Measurements from ENCODE around the gene BLM.

DNA sequence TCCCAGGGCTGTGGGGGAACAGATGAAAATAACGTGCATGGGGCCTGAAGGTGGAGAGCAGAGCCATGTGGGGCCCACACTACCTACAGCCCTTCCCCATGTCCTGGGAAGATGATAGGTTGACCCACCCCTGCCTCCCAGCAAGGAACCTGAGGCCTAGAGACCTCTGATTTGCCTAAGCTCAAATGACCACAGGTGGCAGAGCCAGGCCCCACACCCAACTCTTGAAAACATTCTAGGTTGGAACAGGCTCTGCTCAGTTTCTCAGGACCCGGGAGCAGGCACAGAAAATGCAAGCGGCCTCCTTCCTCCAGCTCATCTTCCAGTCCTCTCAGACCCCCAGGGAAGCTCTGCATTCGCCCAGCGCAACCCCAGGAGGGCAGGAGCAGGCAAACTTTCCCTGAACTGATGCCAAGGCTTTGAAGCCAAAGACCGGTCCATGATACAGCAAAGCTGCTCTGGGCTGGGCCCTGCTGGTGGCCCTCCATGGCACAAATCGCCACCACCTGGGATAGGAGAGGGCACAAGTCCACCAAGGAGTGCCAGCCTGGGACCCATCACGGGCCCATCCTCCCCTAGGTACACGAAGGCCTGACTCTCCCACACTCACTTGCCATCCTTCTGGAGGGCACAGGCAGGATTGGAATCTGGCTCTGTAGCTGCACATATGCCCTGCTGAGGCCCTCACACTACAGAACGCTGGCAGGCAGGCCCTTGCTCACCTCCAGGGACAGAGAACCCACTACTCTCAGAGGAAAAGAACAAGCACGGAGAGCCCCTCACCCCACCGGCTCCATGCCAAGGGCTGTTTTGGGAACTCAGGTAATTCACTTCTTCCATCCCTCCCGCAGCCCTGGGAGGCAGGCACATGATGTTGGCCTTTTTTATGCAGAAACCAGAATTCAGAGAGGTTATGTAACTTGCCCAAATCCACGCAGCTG, 100.2 kb downstream of the BLM start:
- TF ChIP-seq, protein P1, sequence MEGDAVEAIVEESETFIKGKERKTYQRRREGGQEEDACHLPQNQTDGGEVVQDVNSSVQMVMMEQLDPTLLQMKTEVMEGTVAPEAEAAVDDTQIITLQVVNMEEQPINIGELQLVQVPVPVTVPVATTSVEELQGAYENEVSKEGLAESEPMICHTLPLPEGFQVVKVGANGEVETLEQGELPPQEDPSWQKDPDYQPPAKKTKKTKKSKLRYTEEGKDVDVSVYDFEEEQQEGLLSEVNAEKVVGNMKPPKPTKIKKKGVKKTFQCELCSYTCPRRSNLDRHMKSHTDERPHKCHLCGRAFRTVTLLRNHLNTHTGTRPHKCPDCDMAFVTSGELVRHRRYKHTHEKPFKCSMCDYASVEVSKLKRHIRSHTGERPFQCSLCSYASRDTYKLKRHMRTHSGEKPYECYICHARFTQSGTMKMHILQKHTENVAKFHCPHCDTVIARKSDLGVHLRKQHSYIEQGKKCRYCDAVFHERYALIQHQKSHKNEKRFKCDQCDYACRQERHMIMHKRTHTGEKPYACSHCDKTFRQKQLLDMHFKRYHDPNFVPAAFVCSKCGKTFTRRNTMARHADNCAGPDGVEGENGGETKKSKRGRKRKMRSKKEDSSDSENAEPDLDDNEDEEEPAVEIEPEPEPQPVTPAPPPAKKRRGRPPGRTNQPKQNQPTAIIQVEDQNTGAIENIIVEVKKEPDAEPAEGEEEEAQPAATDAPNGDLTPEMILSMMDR (IDR thresholded peaks at IDR 0.05; ENCODE audit: low read depth, low read length) = no peak
- TF ChIP-seq, protein P2, sequence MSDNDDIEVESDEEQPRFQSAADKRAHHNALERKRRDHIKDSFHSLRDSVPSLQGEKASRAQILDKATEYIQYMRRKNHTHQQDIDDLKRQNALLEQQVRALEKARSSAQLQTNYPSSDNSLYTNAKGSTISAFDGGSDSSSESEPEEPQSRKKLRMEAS (IDR thresholded peaks at IDR 0.05; ENCODE audit: low read depth, low read length) = no peak
- TF ChIP-seq POLR2A (IDR thresholded peaks at IDR 0.05; ENCODE audit: extremely low read depth, insufficient read length) = no peak

Data from NB4 (cell line).